GM23338 (cell line): ENCODE measurements around the gene LDHD. TPM values are rescaled to one million over a fixed set of nuclear protein-coding genes. Genes with fewer than 3 reads are reported as not detected.

ENCODE experiments used
- ATAC-seq: fragments of 200-7000 bp; cut with Tn5 transposase; 3 replicates; pipeline ENCODE4 v1.9.1; 2020
- DNase-seq: peaks from one replicate; pipeline ENCODE4 v3.0.0-alpha.2; 2015; ENCODE audit warnings: low spot score
- H2AFZ ChIP-seq: fragments of 200-600 bp; sonication (generic); 2 replicates; pipeline ENCODE4 v1.8.0; 2016; ENCODE audit warnings: antibody characterized with exemption, mild to moderate bottlenecking, moderate library complexity
- H3F3A ChIP-seq: fragments of 200-600 bp; sonication (generic); replicated peaks from 2 replicates; pipeline ENCODE4 v1.8.0; 2017; ENCODE audit warnings: antibody characterized with exemption, mixed run types, low read depth
- H3K27ac ChIP-seq: fragments of 200-600 bp; sonication (generic); 2 replicates; pipeline ENCODE4 v1.6.1; 2016; ENCODE audit warnings: low read depth
- H3K27me3 ChIP-seq: fragments of 200-600 bp; sonication (generic); 2 replicates; pipeline ENCODE4 v1.8.0; 2016; ENCODE audit warnings: mild to moderate bottlenecking, mixed run types, moderate library complexity; ENCODE audit not compliant: insufficient read depth
- H3K36me3 ChIP-seq: fragments of 200-600 bp; sonication (generic); 2 replicates; pipeline ENCODE4 v1.8.0; 2016; ENCODE audit warnings: mild to moderate bottlenecking; ENCODE audit not compliant: insufficient read depth
- H3K4me1 ChIP-seq: fragments of 200-600 bp; sonication (generic); 2 replicates; pipeline ENCODE4 v1.8.0; 2016; ENCODE audit warnings: mild to moderate bottlenecking, moderate library complexity; ENCODE audit not compliant: insufficient read depth
- H3K4me2 ChIP-seq: fragments of 200-600 bp; sonication (generic); 2 replicates; pipeline ENCODE4 v1.7.1; 2017; ENCODE audit warnings: mixed run types
- H3K4me3 ChIP-seq: fragments of 200-600 bp; sonication (generic); 2 replicates; pipeline ENCODE4 v1.6.1; 2016; ENCODE audit warnings: mixed run types
- H3K79me2 ChIP-seq: fragments of 200-600 bp; sonication (generic); replicated peaks from 2 replicates; pipeline ENCODE4 v1.8.0; 2017; ENCODE audit warnings: mild to moderate bottlenecking; ENCODE audit not compliant: insufficient read depth
- H3K9me2 ChIP-seq: fragments of 200-600 bp; sonication (generic); 2 replicates; pipeline ENCODE4 v1.8.0; 2017; ENCODE audit not compliant: insufficient read depth
- H4K20me1 ChIP-seq: fragments of 200-600 bp; sonication (generic); replicated peaks from 2 replicates; pipeline ENCODE4 v1.8.0; 2017; ENCODE audit warnings: mild to moderate bottlenecking; ENCODE audit not compliant: insufficient read depth
- H3K27ac Mint-ChIP-seq: 2 replicates; pipeline ENCODE4 v1.8.0; 2020; ENCODE audit warnings: inconsistent platforms, mild to moderate bottlenecking, moderate library complexity, mixed read lengths
- H3K27me3 Mint-ChIP-seq: 3 replicates; pipeline ENCODE4 v1.8.0; 2022; ENCODE audit warnings: low read depth, mild to moderate bottlenecking, moderate library complexity, mixed read lengths, inconsistent platforms; ENCODE audit not compliant: insufficient read depth, poor library complexity
- H3K36me3 Mint-ChIP-seq: 3 replicates; pipeline ENCODE4 v1.8.0; 2021; ENCODE audit warnings: low read depth, mild to moderate bottlenecking, inconsistent platforms, moderate library complexity, mixed read lengths
- H3K4me1 Mint-ChIP-seq: 3 replicates; pipeline ENCODE4 v1.8.0; 2020; ENCODE audit warnings: mild to moderate bottlenecking, inconsistent platforms, mixed read lengths
- H3K4me3 Mint-ChIP-seq: 3 replicates; pipeline ENCODE4 v1.8.0; 2021; ENCODE audit warnings: moderate library complexity, mild to moderate bottlenecking, inconsistent platforms, mixed read lengths
- H3K9me3 Mint-ChIP-seq: 3 replicates; pipeline ENCODE4 v1.8.0; 2020; ENCODE audit warnings: moderate library complexity, mild to moderate bottlenecking, inconsistent platforms, mixed read lengths
- EZH2phosphoT487 ChIP-seq: fragments of 200-600 bp; sonication (generic); IDR thresholded peaks from one replicate; pipeline ENCODE4 v1.8.1; 2018; ENCODE audit warnings: antibody characterized with exemption; ENCODE audit not compliant: unreplicated experiment
- JUNB ChIP-seq: IDR thresholded peaks from one replicate; pipeline ENCODE4 v1.6.1; 2016; ENCODE audit warnings: antibody characterized with exemption; ENCODE audit not compliant: unreplicated experiment
- STAT1 ChIP-seq: IDR thresholded peaks from one replicate; pipeline ENCODE4 v1.6.1; 2016; ENCODE audit warnings: antibody characterized with exemption; ENCODE audit not compliant: unreplicated experiment
- ZNF114 ChIP-seq: fragments of 250-450 bp; sonication (Bioruptor Pico); IDR thresholded peaks from 2 replicates; pipeline ENCODE4 v1.5.0; 2020; ENCODE audit warnings: mild to moderate bottlenecking, moderate library complexity
- ZNF331 ChIP-seq: fragments of 250-450 bp; sonication (Bioruptor Pico); IDR thresholded peaks from 2 replicates; pipeline ENCODE4 v1.5.0; 2020; ENCODE audit warnings: low read depth, mild to moderate bottlenecking, moderate library complexity
- polyA plus RNA-seq: library from polyadenylated mRNA; unstranded; fragments of >200 nt; fragmentation: Nextera tagmentation; extraction: Ambion mirVana; gene quantifications from 2 replicates; pipeline ENCODE4 v1.2.1, GENCODE V29; 2016
- total RNA-seq: library from RNA; depleted of rRNA; stranded (reverse); fragments of >200 nt; shearing (Covaris generic); gene quantifications from 2 replicates; pipeline ENCODE4 v1.2.3, GENCODE V29; 2014
- TF ChIP-seq, protein P1 (sequence below), 2 experiments: fragments of 200-600 bp in 1 of 2; sonication (generic) in 1 of 2; conservative IDR thresholded peaks; 2 replicates each; pipeline versions ENCODE4 v1.5.1 to v1.6.1; 2016 to 2017; ENCODE audit warnings: antibody characterized with exemption in 2 of 2, low read depth in 2 of 2, mild to moderate bottlenecking in 2 of 2, moderate library complexity in 1 of 2
- TF ChIP-seq, protein P2 (sequence below): IDR thresholded peaks from 2 replicates; pipeline ENCODE4 v1.6.1; 2016; ENCODE audit warnings: antibody characterized with exemption
- TF ChIP-seq, protein P3 (sequence below): IDR thresholded peaks from one replicate; pipeline ENCODE4 v1.6.1; 2018; ENCODE audit warnings: antibody characterized with exemption; ENCODE audit not compliant: unreplicated experiment

LDHD gene
- total and polyA plus RNA-seq, 2 experiments from 2014 or later = 5.0 to 7.7 TPM

DNA sequence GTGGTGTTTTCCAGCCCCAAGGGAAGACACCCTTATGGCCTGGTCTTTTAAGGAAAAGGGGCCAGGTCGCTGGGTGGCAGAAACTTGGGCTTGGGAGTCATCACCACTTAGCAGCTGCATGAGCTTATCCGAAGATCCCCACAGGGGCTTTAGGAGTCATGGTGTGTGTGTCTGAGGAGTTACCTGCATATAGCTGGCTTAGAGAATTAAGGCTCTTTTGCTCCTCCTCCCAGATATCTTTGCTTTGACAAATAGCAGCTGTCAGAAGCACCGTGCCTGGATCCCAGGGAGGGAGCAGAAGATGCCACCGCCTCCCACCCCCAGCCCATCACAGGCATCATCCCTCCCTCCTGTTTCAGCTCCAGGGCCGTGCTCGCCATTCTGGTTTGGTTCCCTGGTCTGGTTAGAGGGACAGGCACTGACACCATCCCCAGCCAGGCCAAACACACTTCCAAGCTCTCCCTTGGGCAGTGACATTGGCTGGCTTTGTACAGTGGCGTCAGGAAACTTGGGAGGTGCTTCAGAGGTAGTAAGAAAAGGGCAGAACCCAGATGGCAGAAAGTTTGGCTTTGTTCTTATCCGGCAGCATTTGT, 17.4 kb downstream of the LDHD start:
- no peaks in the 10 kb centered on the region for H3K9me3 Mint-ChIP-seq
- DNase-seq = no peak
- Histone ChIP-seq H2AFZ (no peak overlapping the region), H3K27ac (peak overlapping the region; percentile 80; the same call in 1 of the 2 replicates), H3K4me2 (peak overlapping the region; percentile 38; the same call in 1 of the 2 replicates), H3K4me1 (peaks cover 37% of the 10 kb centered on the region), H3K27me3 (no peaks in the 10 kb centered on the region), H4K20me1 (peaks cover 6% of the 10 kb centered on the region; the same call in 1 of the 2 replicates), H3K4me3 (no peak overlapping the region), H3K79me2 (peaks cover 15% of the 10 kb centered on the region), H3F3A (peaks cover 2% of the 10 kb centered on the region; the same call in 1 of the 2 replicates), H3K36me3 (no peaks in the 10 kb centered on the region), H3K9me2 (no peaks in the 10 kb centered on the region)
- ATAC-seq = no peak
- H3K27me3 Mint-ChIP-seq = peaks cover 18% of the 10 kb centered on the region
- H3K4me1 Mint-ChIP-seq = peaks cover 57% of the 10 kb centered on the region
- peaks cover 12% of the 10 kb centered on the region; the same call in 2 of the 3 replicates for H3K36me3 Mint-ChIP-seq
- H3K27ac Mint-ChIP-seq = peak overlapping the region; percentile 63; the same call in 1 of the 2 replicates
- TF ChIP-seq, protein P1, sequence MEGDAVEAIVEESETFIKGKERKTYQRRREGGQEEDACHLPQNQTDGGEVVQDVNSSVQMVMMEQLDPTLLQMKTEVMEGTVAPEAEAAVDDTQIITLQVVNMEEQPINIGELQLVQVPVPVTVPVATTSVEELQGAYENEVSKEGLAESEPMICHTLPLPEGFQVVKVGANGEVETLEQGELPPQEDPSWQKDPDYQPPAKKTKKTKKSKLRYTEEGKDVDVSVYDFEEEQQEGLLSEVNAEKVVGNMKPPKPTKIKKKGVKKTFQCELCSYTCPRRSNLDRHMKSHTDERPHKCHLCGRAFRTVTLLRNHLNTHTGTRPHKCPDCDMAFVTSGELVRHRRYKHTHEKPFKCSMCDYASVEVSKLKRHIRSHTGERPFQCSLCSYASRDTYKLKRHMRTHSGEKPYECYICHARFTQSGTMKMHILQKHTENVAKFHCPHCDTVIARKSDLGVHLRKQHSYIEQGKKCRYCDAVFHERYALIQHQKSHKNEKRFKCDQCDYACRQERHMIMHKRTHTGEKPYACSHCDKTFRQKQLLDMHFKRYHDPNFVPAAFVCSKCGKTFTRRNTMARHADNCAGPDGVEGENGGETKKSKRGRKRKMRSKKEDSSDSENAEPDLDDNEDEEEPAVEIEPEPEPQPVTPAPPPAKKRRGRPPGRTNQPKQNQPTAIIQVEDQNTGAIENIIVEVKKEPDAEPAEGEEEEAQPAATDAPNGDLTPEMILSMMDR (conservative IDR thresholded peaks at IDR 0.05; ENCODE audit: low read depth in 2 of 2) = no peak
- TF ChIP-seq, protein P2, sequence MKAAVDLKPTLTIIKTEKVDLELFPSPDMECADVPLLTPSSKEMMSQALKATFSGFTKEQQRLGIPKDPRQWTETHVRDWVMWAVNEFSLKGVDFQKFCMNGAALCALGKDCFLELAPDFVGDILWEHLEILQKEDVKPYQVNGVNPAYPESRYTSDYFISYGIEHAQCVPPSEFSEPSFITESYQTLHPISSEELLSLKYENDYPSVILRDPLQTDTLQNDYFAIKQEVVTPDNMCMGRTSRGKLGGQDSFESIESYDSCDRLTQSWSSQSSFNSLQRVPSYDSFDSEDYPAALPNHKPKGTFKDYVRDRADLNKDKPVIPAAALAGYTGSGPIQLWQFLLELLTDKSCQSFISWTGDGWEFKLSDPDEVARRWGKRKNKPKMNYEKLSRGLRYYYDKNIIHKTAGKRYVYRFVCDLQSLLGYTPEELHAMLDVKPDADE = no peak
- TF ChIP-seq JUNB (no peak), EZH2phosphoT487 (no peak), STAT1 (no peak), ZNF114 (CRISPR knock-in tag) (no peak), ZNF331 (CRISPR knock-in tag) (no peak)
- TF ChIP-seq, protein P3, sequence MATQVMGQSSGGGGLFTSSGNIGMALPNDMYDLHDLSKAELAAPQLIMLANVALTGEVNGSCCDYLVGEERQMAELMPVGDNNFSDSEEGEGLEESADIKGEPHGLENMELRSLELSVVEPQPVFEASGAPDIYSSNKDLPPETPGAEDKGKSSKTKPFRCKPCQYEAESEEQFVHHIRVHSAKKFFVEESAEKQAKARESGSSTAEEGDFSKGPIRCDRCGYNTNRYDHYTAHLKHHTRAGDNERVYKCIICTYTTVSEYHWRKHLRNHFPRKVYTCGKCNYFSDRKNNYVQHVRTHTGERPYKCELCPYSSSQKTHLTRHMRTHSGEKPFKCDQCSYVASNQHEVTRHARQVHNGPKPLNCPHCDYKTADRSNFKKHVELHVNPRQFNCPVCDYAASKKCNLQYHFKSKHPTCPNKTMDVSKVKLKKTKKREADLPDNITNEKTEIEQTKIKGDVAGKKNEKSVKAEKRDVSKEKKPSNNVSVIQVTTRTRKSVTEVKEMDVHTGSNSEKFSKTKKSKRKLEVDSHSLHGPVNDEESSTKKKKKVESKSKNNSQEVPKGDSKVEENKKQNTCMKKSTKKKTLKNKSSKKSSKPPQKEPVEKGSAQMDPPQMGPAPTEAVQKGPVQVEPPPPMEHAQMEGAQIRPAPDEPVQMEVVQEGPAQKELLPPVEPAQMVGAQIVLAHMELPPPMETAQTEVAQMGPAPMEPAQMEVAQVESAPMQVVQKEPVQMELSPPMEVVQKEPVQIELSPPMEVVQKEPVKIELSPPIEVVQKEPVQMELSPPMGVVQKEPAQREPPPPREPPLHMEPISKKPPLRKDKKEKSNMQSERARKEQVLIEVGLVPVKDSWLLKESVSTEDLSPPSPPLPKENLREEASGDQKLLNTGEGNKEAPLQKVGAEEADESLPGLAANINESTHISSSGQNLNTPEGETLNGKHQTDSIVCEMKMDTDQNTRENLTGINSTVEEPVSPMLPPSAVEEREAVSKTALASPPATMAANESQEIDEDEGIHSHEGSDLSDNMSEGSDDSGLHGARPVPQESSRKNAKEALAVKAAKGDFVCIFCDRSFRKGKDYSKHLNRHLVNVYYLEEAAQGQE = no peak
- H3K4me3 Mint-ChIP-seq = no peak overlapping the region; the same call in 2 of the 3 replicates
